Activated CD4-positive, alpha-beta T cell treated with anti-CD3 and anti-CD28 coated beads, Interleukin-2, amount 50 U/mL, for 1 hour (primary cell): Measurements from ENCODE around the gene OR52H1.

Experiments
- DNase-seq: peaks from one replicate; pipeline ENCODE4 v3.0.0-alpha.2; 2020

The OR52H1 gene

DNA sequence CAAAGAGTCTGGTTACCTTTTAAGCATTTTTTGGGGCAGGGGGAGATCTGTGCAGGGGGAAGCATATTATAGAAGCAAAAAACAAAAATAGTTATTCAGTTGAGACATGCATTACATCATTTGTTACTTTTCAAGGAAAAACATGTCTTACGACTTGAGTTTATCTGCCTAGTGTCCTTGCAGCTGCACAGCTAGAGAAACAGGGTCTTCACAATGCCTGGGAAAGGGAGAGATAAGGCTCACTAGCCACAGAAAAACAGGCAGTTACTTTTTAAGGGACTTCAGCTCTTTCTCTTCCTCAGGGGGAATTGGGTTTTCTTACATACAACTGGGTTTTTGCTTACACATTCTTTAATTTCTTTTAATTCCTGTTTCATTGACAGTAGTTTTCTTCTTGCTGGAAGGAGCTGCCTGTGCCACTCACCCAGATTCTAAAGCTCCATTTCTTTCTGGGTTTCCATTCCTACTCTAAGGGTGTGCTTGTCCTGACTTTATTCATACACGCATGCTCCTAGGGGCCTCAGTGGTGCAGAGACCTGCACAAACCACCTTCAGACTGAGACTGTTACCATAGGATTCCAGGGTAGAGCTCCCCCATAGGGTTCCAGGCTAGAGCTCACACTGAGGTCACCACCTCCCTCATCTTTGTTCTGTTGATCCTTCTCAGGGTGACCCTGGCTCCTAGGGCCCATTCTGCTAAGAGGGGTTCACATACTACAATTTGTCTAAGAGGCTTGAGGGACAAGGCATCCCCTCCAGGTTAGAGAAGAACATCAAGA is 17.1 kb downstream of the OR52H1 start:
- no peak for DNase-seq

DNA sequence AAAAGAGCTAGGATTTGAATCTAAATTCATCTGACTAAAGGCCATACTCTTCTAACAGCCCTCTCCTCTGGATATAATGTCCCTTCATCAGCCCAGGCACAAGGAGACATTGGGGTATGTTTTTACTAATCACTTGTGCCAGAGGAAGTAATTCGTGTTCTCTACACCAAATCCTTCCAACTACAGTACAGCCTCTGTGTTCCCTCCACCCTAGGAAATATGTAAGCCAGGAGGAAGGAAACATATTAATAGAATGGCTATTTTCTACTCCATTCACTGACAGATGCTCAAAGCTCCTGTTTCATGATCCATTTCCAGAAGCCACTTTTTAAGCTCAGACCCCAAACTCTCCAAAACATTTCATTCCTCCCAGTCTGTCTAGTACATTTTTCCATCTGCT is 19.8 kb downstream of the OR52H1 start:
- no peak for DNase-seq

DNA sequence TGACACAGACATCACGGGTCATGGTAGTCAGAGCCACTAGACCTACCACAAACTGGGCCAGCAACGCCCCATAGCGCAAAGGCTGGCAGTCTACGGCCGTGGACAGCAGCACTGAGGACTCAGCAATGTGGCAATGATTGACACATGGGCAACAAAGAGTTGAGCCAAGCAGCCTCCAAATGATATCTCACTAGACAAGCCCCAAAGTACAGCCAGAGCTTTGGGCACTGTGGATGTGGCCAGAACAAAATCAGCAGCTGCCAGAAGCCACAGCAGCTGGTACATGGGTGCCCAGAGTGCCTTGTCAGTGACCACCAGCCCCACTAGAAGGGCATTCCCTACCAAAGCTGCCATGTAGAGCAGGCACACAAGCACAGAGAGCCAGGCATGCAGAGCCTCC is 20.6 kb downstream of the OR52H1 start:
- DNase-seq = no peak

DNA sequence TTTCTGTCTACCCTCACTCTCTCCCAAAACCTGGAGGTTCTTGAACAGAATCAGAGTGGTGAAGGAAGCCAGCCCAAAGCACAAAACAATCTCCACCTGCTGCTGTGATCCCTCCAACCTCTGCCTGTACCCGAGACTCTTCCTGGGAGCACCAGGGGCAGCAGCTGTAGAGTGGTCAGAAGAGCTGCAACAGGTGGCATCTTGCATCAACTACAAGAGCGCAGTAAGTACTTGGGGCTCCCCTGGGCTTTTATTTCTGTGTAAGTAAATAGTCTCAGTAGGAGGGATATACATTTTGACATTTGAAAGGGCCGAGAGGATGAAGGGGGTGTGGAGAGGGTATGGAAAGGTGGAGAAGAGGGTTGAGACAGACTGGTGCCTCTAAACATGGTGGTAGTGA is 23.6 kb downstream of the OR52H1 start:
- no peak for DNase-seq

DNA sequence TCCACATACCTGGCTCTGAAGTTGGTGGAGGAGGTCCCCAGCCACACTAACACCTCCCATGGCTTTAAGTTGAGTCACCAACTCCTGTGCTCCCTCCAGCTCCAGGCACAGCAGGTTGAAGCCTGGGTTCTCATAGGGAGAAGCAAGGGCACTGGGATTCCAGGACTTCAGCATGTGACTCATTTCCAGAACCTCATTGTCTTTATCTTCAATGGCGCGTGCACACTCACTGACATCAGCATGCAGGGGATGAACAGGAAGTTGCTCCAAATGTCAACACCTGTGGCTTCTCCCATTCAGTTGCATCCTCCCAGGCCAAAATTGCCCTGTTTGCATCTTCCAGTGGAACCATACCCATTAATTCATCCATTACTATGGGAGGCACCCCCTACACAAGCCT is 26.0 kb downstream of the OR52H1 start:
- no peak for DNase-seq

DNA sequence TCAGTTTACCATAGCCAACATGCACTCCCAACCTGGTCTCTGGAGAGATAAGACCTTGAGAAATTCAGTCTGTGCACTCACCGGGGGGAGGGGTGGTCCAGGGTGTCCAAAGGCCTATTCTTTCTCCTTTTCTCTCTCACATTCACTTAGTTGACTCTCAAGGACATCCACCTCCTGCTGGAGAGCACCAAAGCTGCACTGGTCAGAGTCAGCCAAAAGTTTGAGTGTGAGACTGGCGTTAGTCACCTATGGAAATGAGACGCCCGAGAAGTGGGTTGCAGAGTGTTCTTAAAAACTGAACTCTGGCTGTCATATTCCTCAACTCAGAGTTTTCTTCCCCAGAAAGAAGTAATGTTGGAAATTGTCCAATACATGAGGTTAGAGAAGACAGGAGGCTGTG is 26.8 kb downstream of the OR52H1 start:
- no peak for DNase-seq

DNA sequence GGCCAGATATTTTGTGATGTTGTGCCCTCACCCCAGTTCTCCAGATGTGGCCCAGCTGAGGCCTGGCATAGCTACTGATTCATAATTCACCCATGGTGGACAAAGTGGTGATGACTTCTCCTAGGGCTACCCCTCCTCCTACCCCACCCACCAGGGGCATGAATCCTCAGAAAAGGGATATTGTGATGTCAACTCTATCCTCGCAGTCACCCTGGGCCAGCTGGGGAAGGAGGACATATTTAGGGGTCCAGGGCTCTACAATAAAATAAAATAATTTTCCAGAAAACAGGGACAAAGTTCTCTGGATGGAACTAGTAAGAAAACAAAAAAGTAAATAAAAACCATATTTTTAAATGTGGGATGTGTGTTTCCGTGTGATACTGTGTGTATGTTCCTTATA is 31.7 kb downstream of the OR52H1 start, which contains the start of gene UBQLNL:
Gene UBQLNL, minus strand, starts transcription at position 101 of the 400 bp plus-strand sequence. CDS start 258 bp downstream, outside the sequence.
- no peak for DNase-seq

DNA sequence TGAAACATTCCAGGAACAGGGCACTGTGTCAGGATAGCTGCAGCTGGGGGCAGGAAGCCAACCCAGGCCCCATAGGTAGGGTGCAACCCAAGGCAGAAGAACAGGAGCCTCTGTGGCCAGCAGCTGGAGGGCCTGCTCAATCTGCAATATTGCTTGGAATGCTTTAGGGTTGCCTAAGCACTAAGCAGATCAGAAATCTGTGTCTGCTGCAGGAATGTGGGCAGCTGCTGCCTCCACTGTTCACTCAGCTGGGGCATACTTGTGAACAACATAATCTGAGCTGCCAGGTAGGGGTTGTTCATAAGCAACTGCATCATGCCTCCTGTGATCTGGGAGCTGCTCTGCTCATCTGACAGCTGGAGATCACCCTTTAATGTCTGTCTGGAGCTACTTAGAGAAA is 33.5 kb downstream of the OR52H1 start:
- DNase-seq = no peak

DNA sequence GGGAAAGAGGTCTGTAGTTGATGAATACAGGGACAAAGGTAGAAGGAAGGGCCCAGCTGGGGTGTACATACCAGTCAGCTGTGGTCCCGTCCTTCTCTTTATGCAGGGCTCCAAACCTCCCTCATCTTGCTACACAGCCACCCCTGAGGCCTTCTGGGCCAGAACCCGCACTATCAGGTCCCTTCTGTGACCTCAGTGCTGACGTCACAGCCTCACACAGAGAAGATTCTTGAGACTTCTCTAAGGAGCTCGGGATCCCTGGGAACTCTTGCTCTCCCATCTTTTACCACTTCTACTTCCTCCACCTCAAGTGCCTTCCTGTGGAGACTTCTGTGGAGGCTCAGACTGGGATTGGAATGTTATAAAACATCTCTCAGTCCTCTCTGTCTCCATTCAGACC is 38.5 kb downstream of the OR52H1 start, which contains the start of gene UBQLN3:
Gene UBQLN3, minus strand, starts transcription at position 155 of the 400 bp plus-strand sequence. CDS start 399 bp downstream, outside the sequence.
- no peak for DNase-seq

DNA sequence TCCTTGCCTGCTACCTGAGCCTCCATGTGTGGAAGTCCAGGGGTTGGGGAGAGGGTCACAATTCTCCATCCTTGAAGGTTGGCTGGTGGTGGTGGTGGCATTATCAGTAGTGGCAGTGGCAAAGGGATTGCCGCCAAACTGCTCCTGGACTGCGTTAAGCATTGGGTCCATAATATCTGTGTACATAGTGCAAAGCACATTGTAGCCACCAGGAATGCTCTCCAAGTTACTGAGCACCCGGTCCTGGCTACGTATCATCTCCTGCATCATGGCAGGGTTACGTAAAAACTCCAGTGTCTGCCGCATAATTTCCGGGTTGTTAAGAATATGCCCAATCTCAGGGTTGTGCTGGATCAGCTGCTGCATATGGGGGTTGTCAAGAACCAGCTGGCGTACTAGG is 39.7 kb downstream of the OR52H1 start:
- no peak for DNase-seq

DNA sequence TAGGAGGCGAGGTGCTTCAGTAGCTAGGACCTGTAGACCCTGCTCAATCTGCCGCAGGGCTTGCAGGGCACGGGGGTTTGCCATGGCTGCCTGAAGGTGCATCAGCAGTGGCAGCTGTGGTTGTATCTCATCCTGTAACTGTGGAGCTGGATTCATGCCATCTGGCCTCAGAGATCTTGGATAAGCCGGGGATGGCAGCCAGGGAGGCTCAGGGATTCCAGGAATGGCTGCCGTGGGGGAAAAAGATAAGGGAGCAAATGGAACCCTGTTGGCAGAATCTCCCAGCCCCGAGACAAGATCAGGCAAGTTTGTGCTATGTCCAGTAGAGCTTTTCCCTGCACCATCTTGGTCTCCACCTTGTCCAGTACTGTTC is 40.4 kb downstream of the OR52H1 start:
- DNase-seq = no peak

DNA sequence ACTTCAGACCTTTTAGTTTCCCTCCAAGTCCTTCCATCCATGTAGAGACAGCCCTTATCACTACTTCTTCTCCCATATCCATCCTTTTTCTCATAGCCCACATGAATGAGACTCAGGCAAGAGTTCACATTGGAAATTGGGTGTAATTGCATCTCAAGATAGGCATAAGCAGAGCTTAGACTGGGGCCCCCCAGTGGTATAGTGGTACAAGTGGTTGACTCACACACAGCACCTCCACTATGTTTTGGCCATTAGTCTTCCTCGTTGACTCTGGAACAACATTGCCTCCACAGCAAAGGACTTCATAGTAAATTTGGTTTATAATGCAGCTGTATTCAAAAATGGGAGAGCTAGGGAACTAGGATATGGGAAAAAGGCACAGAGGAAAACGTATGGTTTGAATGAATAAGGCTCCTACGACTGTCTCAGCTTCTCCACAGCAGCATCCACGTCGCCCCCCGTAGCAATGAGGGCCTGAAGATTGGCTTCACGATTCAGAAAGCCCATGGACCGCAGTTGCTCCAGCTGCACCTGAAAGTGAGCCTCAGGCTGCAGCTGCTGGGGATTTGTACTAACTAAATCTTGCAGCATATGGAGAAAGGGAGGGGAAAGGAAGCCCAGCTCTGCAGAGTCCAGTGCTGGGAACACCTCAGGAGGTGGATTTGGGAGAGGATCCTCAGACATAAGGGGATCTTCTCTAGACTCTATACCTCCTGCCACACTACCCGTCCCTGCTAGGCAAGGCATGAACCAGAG is 41.0 kb downstream of the OR52H1 start:
- DNase-seq = no peak

DNA sequence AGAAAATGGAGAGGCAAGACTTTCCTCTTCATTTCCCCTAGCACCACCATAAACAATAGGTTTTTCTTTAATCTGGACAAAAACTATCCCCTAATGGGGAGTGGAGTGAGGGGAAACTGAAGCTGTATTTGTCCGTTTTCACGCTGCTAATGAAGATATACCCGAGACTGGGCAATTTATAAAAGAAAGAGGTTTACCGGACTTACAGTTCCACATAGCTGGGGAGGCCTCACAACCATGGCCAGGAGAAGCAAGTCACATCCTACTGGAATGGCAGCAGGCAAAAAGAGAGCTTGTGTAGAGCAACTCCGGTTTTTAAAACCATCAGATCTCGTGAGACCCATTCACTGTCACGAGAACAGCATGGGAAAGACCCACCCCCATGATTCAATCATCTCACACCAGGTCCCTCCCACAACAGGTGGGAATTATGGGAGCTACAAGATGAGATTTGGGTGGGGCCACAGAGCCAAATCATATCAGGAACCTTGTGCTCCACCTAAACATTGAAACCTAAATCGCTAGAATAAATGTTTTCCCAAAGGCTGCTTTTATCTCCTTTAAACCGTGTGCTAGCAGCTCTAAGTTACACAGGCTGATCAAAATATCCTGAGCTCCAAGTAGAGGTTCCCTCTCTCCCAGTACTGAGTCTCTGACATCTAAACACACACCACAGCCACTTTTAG is 42.8 kb downstream of the OR52H1 start:
- no peak for DNase-seq

DNA sequence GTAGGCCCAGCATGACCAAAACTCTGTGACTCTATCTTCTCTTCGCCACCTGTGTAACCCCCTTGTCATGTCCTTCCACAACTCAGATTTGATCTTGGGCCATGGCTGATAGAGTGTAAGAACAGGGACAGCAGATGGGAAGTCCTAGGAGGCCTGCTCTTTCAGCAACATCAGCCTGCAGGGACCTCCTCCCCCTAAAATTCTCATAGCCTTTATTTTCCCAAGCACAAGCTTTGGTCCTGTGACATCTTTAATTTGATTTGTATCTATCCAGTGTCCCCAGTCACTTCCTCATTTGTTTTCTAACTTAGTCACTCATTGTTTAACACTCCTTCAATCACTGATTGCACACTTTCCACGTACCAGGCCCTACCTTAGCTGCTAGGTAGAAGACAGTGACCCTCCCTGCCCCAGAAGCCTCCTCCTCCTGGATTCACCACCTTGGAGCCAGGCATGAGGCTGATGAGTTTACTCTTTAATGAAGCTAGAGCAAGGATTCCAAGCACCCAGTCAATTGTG is 43.9 kb downstream of the OR52H1 start:
- no peak for DNase-seq

DNA sequence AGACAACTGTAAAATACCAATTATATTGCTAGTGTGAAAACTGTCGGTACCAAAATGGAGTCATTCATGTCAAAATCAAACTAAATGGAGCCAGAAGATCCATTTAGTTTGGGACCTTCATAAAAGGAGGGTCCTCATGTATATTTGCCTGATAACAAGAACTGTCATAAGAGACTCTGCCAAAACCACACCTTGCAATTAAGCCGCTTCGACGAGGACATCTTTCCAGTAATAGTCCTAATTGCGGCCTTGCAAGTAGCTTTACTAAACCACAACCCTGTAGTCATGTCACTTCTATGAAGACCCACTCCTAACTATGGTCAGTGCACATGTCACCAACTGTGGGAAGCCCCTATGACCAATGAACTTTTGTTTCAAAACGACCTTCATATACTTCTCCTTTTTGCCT is 47.9 kb downstream of the OR52H1 start:
- DNase-seq = no peak

DNA sequence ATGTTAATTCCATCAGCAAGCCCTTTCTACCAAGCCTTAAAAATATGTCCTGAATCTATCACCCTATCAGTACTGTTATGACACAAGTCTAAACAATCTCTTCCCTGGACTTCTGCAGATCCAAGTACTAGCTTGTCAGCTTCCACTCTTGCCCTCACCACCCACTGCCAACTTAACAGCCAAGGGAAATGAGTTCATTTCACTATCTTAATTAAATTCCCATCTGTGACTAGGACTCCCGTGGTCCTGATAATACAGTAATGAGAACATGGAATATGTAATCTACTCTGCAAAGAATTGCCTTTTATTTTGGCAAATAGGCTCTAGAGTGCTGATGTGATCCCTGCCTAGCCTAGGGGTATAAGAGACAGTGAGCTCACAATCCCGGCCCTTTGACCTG is 48.7 kb downstream of the OR52H1 start:
- no peak for DNase-seq
